ENCODE data around the gene ENTPD8. TPM values are rescaled to one million over a fixed set of nuclear protein-coding genes. Genes with fewer than 3 reads are reported as not detected.

ENTPD8 gene
- polyA plus RNA-seq, 2 donors = 0.04 to 0.05 TPM

DNA sequence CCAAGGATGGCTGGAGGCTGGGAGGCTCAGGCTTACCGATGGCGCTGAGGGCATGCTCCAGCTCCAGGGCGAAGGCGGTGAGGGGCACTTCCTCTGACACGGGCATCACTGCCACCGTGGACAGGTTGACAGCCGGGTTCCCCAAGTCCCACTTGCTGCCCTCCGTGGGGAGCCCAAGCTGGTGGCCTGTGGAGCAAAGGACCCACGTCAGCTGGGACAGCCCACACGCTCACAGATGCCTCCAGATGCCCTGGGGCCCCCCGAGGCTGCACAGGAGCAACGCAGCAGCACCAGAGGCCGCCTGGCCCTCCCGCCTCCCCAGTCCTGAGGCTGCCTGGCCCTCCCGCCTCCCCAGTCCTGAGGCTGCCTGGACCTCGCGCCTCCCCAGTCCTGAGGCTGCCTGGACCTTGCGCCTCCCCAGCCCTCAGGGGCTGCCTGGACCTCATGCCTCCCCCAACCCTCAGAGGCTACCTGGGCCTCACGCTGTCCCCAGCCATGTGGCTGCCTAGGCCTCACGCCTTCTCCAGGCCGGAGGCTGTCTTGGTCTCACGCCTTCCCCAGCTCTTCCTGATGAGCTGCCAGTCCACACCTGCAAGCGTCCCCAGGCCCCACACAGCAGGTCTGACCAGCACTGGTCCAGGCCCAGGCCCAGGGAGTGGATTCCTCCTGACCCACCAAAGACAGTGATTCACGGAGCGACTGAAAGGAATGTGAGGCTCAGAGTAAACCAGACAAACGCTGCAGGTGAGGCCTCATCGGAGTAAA, 43.6 kb upstream of the ENTPD8 start:
- no peaks in the 10 kb centered on the region for H3K4me1 ChIP-seq (ENCODE audit: control insufficient read depth in 2 of 2, insufficient read depth in 2 of 2, low read length in 1 of 2)
- no peaks in the 10 kb centered on the region for H3K9me3 ChIP-seq (ENCODE audit: control insufficient read depth in 2 of 2, insufficient read depth in 1 of 2, low read depth in 1 of 2, low read length in 1 of 2)
- no peaks in the 10 kb centered on the region for H3K27me3 ChIP-seq (ENCODE audit: control insufficient read depth in 1 of 2, insufficient read depth in 2 of 2, low read length in 2 of 2)
- H3K36me3 ChIP-seq (ENCODE audit: control insufficient read depth in 2 of 2, insufficient read depth in 2 of 2, low read length in 1 of 2) = no peaks in the 10 kb centered on the region
- H3K27ac ChIP-seq (ENCODE audit: low read depth in 2 of 2, low read length in 1 of 2) = no peak overlapping the region
- 90 to 94% methylated on average over 27 of the region's 27 CpGs for WGBS, 2 donors
- H3K4me3 ChIP-seq (ENCODE audit: low read depth in 1 of 2, low read length in 2 of 2) = no peak overlapping the region

GRCh38 chr9:137482094-137482781, 41.1 kb upstream of the ENTPD8 start:
- Histone ChIP-seq H3K4me1 (ENCODE audit: control insufficient read depth in 2 of 2, insufficient read depth in 2 of 2, low read length in 1 of 2) (no peaks in the 10 kb centered on the region), H3K27me3 (ENCODE audit: control insufficient read depth in 1 of 2, insufficient read depth in 2 of 2, low read length in 2 of 2) (no peaks in the 10 kb centered on the region), H3K36me3 (ENCODE audit: control insufficient read depth in 2 of 2, insufficient read depth in 2 of 2, low read length in 1 of 2) (no peaks in the 10 kb centered on the region), H3K9me3 (ENCODE audit: control insufficient read depth in 2 of 2, insufficient read depth in 1 of 2, low read depth in 1 of 2, low read length in 1 of 2) (no peaks in the 10 kb centered on the region), H3K4me3 (ENCODE audit: low read depth in 1 of 2, low read length in 2 of 2) (no peak overlapping the region), H3K27ac (ENCODE audit: low read depth in 2 of 2, low read length in 1 of 2) (peak overlapping the region in 1 of 2 donors; percentile 25)
- WGBS, 2 donors = 60 to 65% methylated on average over 26 of the region's 26 CpGs

- Histone ChIP-seq H3K9me3 (ENCODE audit: control insufficient read depth in 2 of 2, insufficient read depth in 1 of 2, low read depth in 1 of 2, low read length in 1 of 2) (peaks cover 0 to 2% of the 10 kb centered on the region in 2 donors), H3K36me3 (ENCODE audit: control insufficient read depth in 2 of 2, insufficient read depth in 2 of 2, low read length in 1 of 2) (no peaks in the 10 kb centered on the region), H3K27me3 (ENCODE audit: control insufficient read depth in 1 of 2, insufficient read depth in 2 of 2, low read length in 2 of 2) (no peaks in the 10 kb centered on the region), H3K4me3 (ENCODE audit: low read depth in 1 of 2, low read length in 2 of 2) (no peak overlapping the region), H3K4me1 (ENCODE audit: control insufficient read depth in 2 of 2, insufficient read depth in 2 of 2, low read length in 1 of 2) (no peaks in the 10 kb centered on the region), H3K27ac (ENCODE audit: low read depth in 2 of 2, low read length in 1 of 2) (no peak overlapping the region)
- 91 to 93% methylated on average over 37 to 38 of the region's 38 CpGs for WGBS, 2 donors
Observed at GRCh38 chr9:137480686-137481683, 39.8 kb upstream of the ENTPD8 start.

- H3K9me3 ChIP-seq (ENCODE audit: control insufficient read depth in 2 of 2, insufficient read depth in 1 of 2, low read depth in 1 of 2, low read length in 1 of 2) = peaks cover 0 to 2% of the 10 kb centered on the region in 2 donors
- no peaks in the 10 kb centered on the region for H3K36me3 ChIP-seq (ENCODE audit: control insufficient read depth in 2 of 2, insufficient read depth in 2 of 2, low read length in 1 of 2)
- H3K4me1 ChIP-seq (ENCODE audit: control insufficient read depth in 2 of 2, insufficient read depth in 2 of 2, low read length in 1 of 2) = no peaks in the 10 kb centered on the region
- H3K27ac ChIP-seq (ENCODE audit: low read depth in 2 of 2, low read length in 1 of 2) = no peak overlapping the region
- no peaks in the 10 kb centered on the region for H3K27me3 ChIP-seq (ENCODE audit: control insufficient read depth in 1 of 2, insufficient read depth in 2 of 2, low read length in 2 of 2)
- no peak overlapping the region for H3K4me3 ChIP-seq (ENCODE audit: low read depth in 1 of 2, low read length in 2 of 2)
- 89% methylated on average over 31 to 32 of the region's 32 CpGs for WGBS, 2 donors
Observed at GRCh38 chr9:137479892-137480685, 38.9 kb upstream of the ENTPD8 start.

- WGBS, 2 donors = 57 to 78% methylated on average over 35 to 36 of the region's 36 CpGs
- Histone ChIP-seq H3K36me3 (ENCODE audit: control insufficient read depth in 2 of 2, insufficient read depth in 2 of 2, low read length in 1 of 2) (no peaks in the 10 kb centered on the region), H3K27ac (ENCODE audit: low read depth in 2 of 2, low read length in 1 of 2) (no peak overlapping the region), H3K27me3 (ENCODE audit: control insufficient read depth in 1 of 2, insufficient read depth in 2 of 2, low read length in 2 of 2) (no peaks in the 10 kb centered on the region), H3K4me1 (ENCODE audit: control insufficient read depth in 2 of 2, insufficient read depth in 2 of 2, low read length in 1 of 2) (no peaks in the 10 kb centered on the region), H3K9me3 (ENCODE audit: control insufficient read depth in 2 of 2, insufficient read depth in 1 of 2, low read depth in 1 of 2, low read length in 1 of 2) (peaks cover 0 to 2% of the 10 kb centered on the region in 2 donors), H3K4me3 (ENCODE audit: low read depth in 1 of 2, low read length in 2 of 2) (no peak overlapping the region)
Observed at GRCh38 chr9:137478962-137479861, 38.1 kb upstream of the ENTPD8 start.

- H3K4me3 ChIP-seq (ENCODE audit: low read depth in 1 of 2, low read length in 2 of 2) = no peak overlapping the region
- H3K27ac ChIP-seq (ENCODE audit: low read depth in 2 of 2, low read length in 1 of 2) = no peak overlapping the region
- H3K4me1 ChIP-seq (ENCODE audit: control insufficient read depth in 2 of 2, insufficient read depth in 2 of 2, low read length in 1 of 2) = no peaks in the 10 kb centered on the region
- H3K36me3 ChIP-seq (ENCODE audit: control insufficient read depth in 2 of 2, insufficient read depth in 2 of 2, low read length in 1 of 2) = no peaks in the 10 kb centered on the region
- peaks cover 0 to 2% of the 10 kb centered on the region in 2 donors for H3K9me3 ChIP-seq (ENCODE audit: control insufficient read depth in 2 of 2, insufficient read depth in 1 of 2, low read depth in 1 of 2, low read length in 1 of 2)
- no peaks in the 10 kb centered on the region for H3K27me3 ChIP-seq (ENCODE audit: control insufficient read depth in 1 of 2, insufficient read depth in 2 of 2, low read length in 2 of 2)
- WGBS, 2 donors = 77 to 81% methylated on average over 11 of the region's 11 CpGs
Observed at GRCh38 chr9:137478613-137478961, 37.4 kb upstream of the ENTPD8 start.

- H3K4me1 ChIP-seq (ENCODE audit: control insufficient read depth in 2 of 2, insufficient read depth in 2 of 2, low read length in 1 of 2) = no peaks in the 10 kb centered on the region
- peaks cover 0 to 2% of the 10 kb centered on the region in 2 donors for H3K9me3 ChIP-seq (ENCODE audit: control insufficient read depth in 2 of 2, insufficient read depth in 1 of 2, low read depth in 1 of 2, low read length in 1 of 2)
- H3K4me3 ChIP-seq (ENCODE audit: low read depth in 1 of 2, low read length in 2 of 2) = no peak overlapping the region
- no peaks in the 10 kb centered on the region for H3K36me3 ChIP-seq (ENCODE audit: control insufficient read depth in 2 of 2, insufficient read depth in 2 of 2, low read length in 1 of 2)
- H3K27me3 ChIP-seq (ENCODE audit: control insufficient read depth in 1 of 2, insufficient read depth in 2 of 2, low read length in 2 of 2) = no peaks in the 10 kb centered on the region
- H3K27ac ChIP-seq (ENCODE audit: low read depth in 2 of 2, low read length in 1 of 2) = no peak overlapping the region
- 89 to 91% methylated on average over 28 to 29 of the region's 29 CpGs for WGBS, 2 donors
Observed at GRCh38 chr9:137477778-137478612, 36.8 kb upstream of the ENTPD8 start.

DNA sequence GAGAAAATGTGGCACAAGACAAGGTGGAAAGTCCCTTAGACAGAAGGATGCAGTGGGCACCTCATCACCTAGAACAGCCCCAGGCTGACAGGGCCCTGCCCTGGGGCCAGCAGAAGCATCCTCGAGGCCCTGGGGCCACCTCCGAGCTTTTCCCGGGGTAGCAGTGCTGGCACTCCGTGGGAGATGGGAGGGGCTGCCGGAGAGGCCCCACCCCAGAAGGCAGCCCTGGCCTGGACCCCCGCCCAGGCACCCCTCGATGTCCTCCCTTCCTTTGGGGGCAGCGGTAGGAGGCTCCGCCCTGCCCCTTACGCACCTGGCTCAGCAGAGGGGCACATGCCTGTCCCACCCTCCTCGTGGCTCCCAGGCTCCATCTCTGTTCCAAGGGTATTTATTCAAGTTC, 35.7 kb upstream of the ENTPD8 start:
- no peaks in the 10 kb centered on the region for H3K4me1 ChIP-seq (ENCODE audit: control insufficient read depth in 2 of 2, insufficient read depth in 2 of 2, low read length in 1 of 2)
- no peaks in the 10 kb centered on the region for H3K27me3 ChIP-seq (ENCODE audit: control insufficient read depth in 1 of 2, insufficient read depth in 2 of 2, low read length in 2 of 2)
- peaks cover 0 to 4% of the 10 kb centered on the region in 2 donors for H3K9me3 ChIP-seq (ENCODE audit: control insufficient read depth in 2 of 2, insufficient read depth in 1 of 2, low read depth in 1 of 2, low read length in 1 of 2)
- no peak overlapping the region for H3K27ac ChIP-seq (ENCODE audit: low read depth in 2 of 2, low read length in 1 of 2)
- H3K36me3 ChIP-seq (ENCODE audit: control insufficient read depth in 2 of 2, insufficient read depth in 2 of 2, low read length in 1 of 2) = no peaks in the 10 kb centered on the region
- WGBS, 2 donors = 91 to 92% methylated on average over 10 to 11 of the region's 11 CpGs
- no peak overlapping the region for H3K4me3 ChIP-seq (ENCODE audit: low read depth in 1 of 2, low read length in 2 of 2)
